Breast epithelium (tissue), 3 donors: ENCODE measurements around the gene APBA1.

ENCODE experiments used
- POLR2A ChIP-seq: fragments of 450-650 bp; IDR thresholded peaks from one replicate; pipeline ENCODE4 v1.6.1; 2016; ENCODE audit warnings: antibody characterized with exemption, mild to moderate bottlenecking, moderate library complexity
- POLR2AphosphoS5 ChIP-seq, 3 donors: sonication (generic); formaldehyde crosslinking; IDR thresholded peaks; one replicate each; pipeline ENCODE4 v1.6.1; 2017; ENCODE audit warnings: antibody characterized with exemption in 3 of 3

DNA sequence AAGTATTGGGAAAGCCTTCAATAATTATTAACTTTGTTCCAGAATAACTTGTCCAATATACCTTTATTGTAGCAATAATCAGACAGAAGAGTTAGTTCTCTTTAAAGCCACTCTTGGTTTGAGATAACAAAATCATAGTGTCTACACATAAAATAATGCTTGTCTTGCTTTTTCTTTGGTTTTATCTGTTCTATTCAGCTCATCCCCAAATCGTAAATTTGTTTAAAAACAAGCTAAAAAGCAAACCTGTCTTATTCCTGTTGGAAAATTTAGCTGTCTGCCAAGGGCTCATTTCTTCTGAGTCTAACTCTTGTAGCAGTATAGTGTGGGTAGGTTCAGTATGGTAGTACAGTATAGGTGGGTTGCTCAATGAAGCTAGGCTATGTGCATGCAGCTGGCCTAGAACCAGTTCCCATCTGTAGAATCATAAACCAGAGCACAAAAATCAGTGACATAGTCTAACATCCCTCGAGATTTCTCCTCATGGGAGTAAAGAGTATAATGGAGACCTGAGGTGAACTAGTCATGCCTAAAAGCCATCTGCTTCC lies 17.9 kb upstream of the APBA1 start:
- TF ChIP-seq POLR2A = no peak
- no peak for TF ChIP-seq POLR2AphosphoS5 (IDR thresholded peaks at IDR 0.05)
